22Rv1 (cell line): ENCODE measurements around the gene THADA.

ENCODE experiments used
- H3K27ac ChIP-seq: fragments of 450-650 bp; 2 replicates; pipeline ENCODE4 v1.5.1; 2017
- ZFX ChIP-seq: fragments of 450-650 bp; IDR thresholded peaks from 2 replicates; pipeline ENCODE4 v1.6.1; 2017; ENCODE audit warnings: antibody characterized with exemption, borderline replicate concordance
- TF ChIP-seq, protein P1 (sequence below): fragments of 450-650 bp; IDR thresholded peaks from 2 replicates; pipeline ENCODE4 v1.5.1; 2017; ENCODE audit warnings: mild to moderate bottlenecking

THADA gene

GRCh38 chr2:43345391-43345813, 250.4 kb downstream of the THADA start:
- H3K27ac ChIP-seq: no peak overlapping the region
- TF ChIP-seq, protein P1, sequence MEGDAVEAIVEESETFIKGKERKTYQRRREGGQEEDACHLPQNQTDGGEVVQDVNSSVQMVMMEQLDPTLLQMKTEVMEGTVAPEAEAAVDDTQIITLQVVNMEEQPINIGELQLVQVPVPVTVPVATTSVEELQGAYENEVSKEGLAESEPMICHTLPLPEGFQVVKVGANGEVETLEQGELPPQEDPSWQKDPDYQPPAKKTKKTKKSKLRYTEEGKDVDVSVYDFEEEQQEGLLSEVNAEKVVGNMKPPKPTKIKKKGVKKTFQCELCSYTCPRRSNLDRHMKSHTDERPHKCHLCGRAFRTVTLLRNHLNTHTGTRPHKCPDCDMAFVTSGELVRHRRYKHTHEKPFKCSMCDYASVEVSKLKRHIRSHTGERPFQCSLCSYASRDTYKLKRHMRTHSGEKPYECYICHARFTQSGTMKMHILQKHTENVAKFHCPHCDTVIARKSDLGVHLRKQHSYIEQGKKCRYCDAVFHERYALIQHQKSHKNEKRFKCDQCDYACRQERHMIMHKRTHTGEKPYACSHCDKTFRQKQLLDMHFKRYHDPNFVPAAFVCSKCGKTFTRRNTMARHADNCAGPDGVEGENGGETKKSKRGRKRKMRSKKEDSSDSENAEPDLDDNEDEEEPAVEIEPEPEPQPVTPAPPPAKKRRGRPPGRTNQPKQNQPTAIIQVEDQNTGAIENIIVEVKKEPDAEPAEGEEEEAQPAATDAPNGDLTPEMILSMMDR: no peak
- no peak for TF ChIP-seq ZFX

GRCh38 chr2:43344868-43345373, 250.9 kb downstream of the THADA start:
- TF ChIP-seq, protein P1: no peak
- no peak for TF ChIP-seq ZFX
- H3K27ac ChIP-seq: no peak overlapping the region

DNA sequence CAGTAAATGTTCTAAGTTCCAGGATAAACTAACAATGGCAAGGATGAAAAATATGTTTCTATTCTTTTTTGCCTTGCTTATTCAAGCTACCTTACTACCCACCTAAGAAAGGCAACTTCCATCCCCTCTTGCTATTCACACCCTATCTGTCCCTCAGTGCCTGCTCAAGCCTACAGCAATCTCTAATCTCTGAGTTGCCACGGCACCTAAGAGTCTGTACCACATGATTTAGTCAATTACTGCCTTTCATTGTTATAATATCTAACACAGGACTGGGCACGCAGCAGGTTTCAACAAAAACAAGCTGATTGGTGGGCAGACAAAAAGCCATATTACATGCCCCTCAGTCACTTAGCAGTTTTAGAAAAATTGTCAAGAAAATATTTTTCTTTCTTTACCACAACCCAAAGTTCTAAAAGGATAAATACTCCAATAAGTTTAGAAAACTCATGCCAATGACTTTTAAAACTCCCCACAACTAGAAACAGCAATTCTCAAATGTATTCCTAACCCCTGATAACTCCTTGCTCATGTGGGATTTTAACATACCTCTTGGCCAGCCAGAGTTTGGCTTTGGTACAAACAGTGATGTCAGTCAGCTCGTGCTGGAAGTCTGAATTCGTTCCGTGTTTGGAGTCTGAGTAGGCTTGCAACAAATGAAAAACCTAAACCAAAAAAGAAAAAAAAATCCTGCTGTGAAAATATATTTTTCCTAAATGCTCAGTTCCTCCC, 252.1 kb downstream of the THADA start:
- no peak overlapping the region for H3K27ac ChIP-seq
- TF ChIP-seq ZFX: no peak
- TF ChIP-seq, protein P1: no peak

GRCh38 chr2:43341959-43342757, 253.7 kb downstream of the THADA start:
- no peak overlapping the region for H3K27ac ChIP-seq
- TF ChIP-seq, protein P1: no peak
- TF ChIP-seq ZFX: no peak

DNA sequence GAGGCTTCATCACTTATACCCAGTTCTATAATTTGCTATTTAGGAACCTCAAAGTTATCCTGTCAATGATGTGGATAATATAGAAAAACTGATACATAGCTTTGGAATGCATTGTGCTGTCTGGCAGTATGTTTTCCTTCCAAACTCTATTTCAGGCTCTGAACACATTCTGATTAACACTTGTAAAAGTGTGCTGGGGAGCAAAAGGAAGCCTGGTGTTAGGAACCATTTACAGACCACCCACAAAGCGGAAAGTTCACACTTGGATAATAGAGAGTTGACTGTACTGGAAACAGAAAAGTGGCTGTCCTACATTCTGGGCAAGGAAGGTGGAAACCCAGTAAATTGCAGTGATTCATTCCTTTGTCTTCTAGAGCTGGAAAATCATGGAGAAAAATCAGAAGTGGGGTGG, 254.9 kb downstream of the THADA start:
- no peak overlapping the region for H3K27ac ChIP-seq
- TF ChIP-seq, protein P1: no peak
- no peak for TF ChIP-seq ZFX

- no peak overlapping the region for H3K27ac ChIP-seq
- no peak for TF ChIP-seq ZFX
- TF ChIP-seq, protein P1: no peak
These were observed 255.8 kb downstream of the THADA start for GRCh38 chr2:43340066-43340465.

GRCh38 chr2:43333656-43334144, 262.1 kb downstream of the THADA start:
- no peak overlapping the region for H3K27ac ChIP-seq
- TF ChIP-seq, protein P1: no peak
- no peak for TF ChIP-seq ZFX
